H1 (cell line): ENCODE measurements around the gene DNAI1. TPM values are rescaled to one million over a fixed set of nuclear protein-coding genes. Genes with fewer than 3 reads are reported as not detected.

Source experiments
- CTCF ChIA-PET: fragments of 300-600 bp; sonication (Branson Sonifier 250); formaldehyde crosslinking; loops from one replicate; lab custom pipeline; 2021; ENCODE audit not compliant: partially characterized antibody; lab: Charles Lee
- POLR2A ChIA-PET: fragments of 300-600 bp; sonication (Branson Sonifier 250); formaldehyde crosslinking; loops from one replicate; lab custom pipeline; 2021; ENCODE audit warnings: inconsistent platforms; ENCODE audit not compliant: partially characterized antibody; lab: Charles Lee
- DNase-seq, 2 experiments: peaks; one replicate each; pipeline versions ENCODE4 v3.0.0 to v3.0.0-alpha.2; 2010 to 2022; ENCODE audit warnings: low spot score in 2 of 2, low read depth in 1 of 2, mixed read lengths in 1 of 2
- FAIRE-seq: peaks from 2 replicates; lab custom pipeline; 2011; peaks lifted over from hg19 to GRCh38; lab: Jason Lieb, UNC
- H2AFZ ChIP-seq: 2 replicates; pipeline ENCODE4 v1.8.1; 2012; ENCODE audit warnings: low read length, inconsistent platforms
- H2AK5ac ChIP-seq: 2 replicates; pipeline ENCODE4 v1.6.1; 2013; ENCODE audit warnings: low read depth, low read length
- H2BK120ac ChIP-seq: replicated peaks from 2 replicates; pipeline ENCODE3; 2013; ENCODE audit warnings: low read depth, low read length, inconsistent platforms
- H2BK12ac ChIP-seq: 2 replicates; pipeline ENCODE4 v1.6.1; 2013; ENCODE audit warnings: low read depth, low read length
- H2BK15ac ChIP-seq: 2 replicates; pipeline ENCODE4 v1.6.1; 2013; ENCODE audit warnings: low read length
- H2BK20ac ChIP-seq: 2 replicates; pipeline ENCODE4 v1.6.1; 2013; ENCODE audit warnings: low read length
- H2BK5ac ChIP-seq: 2 replicates; pipeline ENCODE4 v1.6.1; 2013; ENCODE audit warnings: low read depth, low read length
- H3K14ac ChIP-seq: 2 replicates; pipeline ENCODE4 v1.6.1; 2013; ENCODE audit warnings: inconsistent platforms; ENCODE audit not compliant: insufficient read length
- H3K18ac ChIP-seq: 2 replicates; pipeline ENCODE4 v1.6.1; 2013; ENCODE audit warnings: low read length; ENCODE audit errors: extremely low read depth
- H3K23ac ChIP-seq: 2 replicates; pipeline ENCODE4 v1.6.1; 2013; ENCODE audit warnings: inconsistent platforms; ENCODE audit not compliant: insufficient read length
- H3K23me2 ChIP-seq: 2 replicates; pipeline ENCODE4 v1.6.1; 2013; ENCODE audit warnings: low read depth, low read length
- H3K27ac ChIP-seq: 2 replicates; pipeline ENCODE4 v1.6.1; 2011; ENCODE audit warnings: low read depth, low read length, inconsistent platforms
- H3K27me3 ChIP-seq, 4 experiments: replicated peaks in 1 of 4; 1 replicate in 1 of 4; 2 replicates in 3 of 4; pipeline versions ENCODE4 v1.6.1 to v1.8.1; 2011 to 2013; ENCODE audit warnings: low read length in 3 of 4, mild to moderate bottlenecking in 3 of 4, inconsistent platforms in 2 of 4, mixed read lengths in 2 of 4, moderate library complexity in 1 of 4; ENCODE audit not compliant: control insufficient read depth in 3 of 4, insufficient read depth in 3 of 4; ENCODE audit errors: extremely low read depth in 1 of 4
- H3K36me3 ChIP-seq, 4 experiments: 2 replicates each; pipeline versions ENCODE4 v1.6.1 to v1.8.1; 2011 to 2013; ENCODE audit warnings: mild to moderate bottlenecking in 4 of 4, low read length in 3 of 4, moderate library complexity in 2 of 4, control low read depth in 1 of 4, inconsistent platforms in 1 of 4; ENCODE audit not compliant: insufficient read depth in 4 of 4, control insufficient read depth in 2 of 4
- H3K4ac ChIP-seq: replicated peaks from 2 replicates; pipeline ENCODE3; 2013; ENCODE audit warnings: low read length, low read depth, mixed read lengths, inconsistent platforms; ENCODE audit not compliant: insufficient read length
- H3K4me1 ChIP-seq, 4 experiments: replicated peaks in 1 of 4; 1 replicate in 1 of 4; 2 replicates in 3 of 4; pipeline versions ENCODE4 v1.6.1 to v1.8.1; 2011 to 2013; ENCODE audit warnings: low read length in 3 of 4, inconsistent platforms in 2 of 4, mixed read lengths in 1 of 4; ENCODE audit not compliant: insufficient read depth in 4 of 4, control insufficient read depth in 3 of 4
- H3K4me2 ChIP-seq, 2 experiments: 2 replicates each; pipeline versions ENCODE4 v1.6.1 to v1.8.1; 2011 to 2013; ENCODE audit warnings: low read depth in 2 of 2, low read length in 2 of 2, control low read depth in 1 of 2, inconsistent platforms in 1 of 2, mild to moderate bottlenecking in 1 of 2; ENCODE audit not compliant: insufficient read depth in 1 of 2
- H3K4me3 ChIP-seq, 4 experiments: fragments of 200-600, 300-600 bp in 1 of 4; sonication (generic), shearing (Covaris generic), sonication (Bioruptor Twin) in 1 of 4; 2 replicates each; pipeline versions ENCODE4 v1.5.1 to v1.8.1; 2011 to 2016; ENCODE audit warnings: low read length in 4 of 4, low read depth in 3 of 4, control low read depth in 2 of 4, inconsistent platforms in 2 of 4, mild to moderate bottlenecking in 2 of 4, mixed read lengths in 1 of 4, moderate library complexity in 1 of 4; ENCODE audit not compliant: insufficient read depth in 2 of 4; ENCODE audit errors: extremely low read depth in 1 of 4
- H3K56ac ChIP-seq: replicated peaks from 2 replicates; pipeline ENCODE3; 2013; ENCODE audit warnings: low read depth, mild to moderate bottlenecking, mixed read lengths, low read length, inconsistent platforms; ENCODE audit not compliant: insufficient read length
- H3K79me1 ChIP-seq: 2 replicates; pipeline ENCODE4 v1.6.1; 2013; ENCODE audit warnings: low read depth, low read length, control low read depth
- H3K79me2 ChIP-seq, 2 experiments: 2 replicates each; pipeline versions ENCODE4 v1.6.1 to v1.8.1; 2012 to 2013; ENCODE audit warnings: low read length in 2 of 2, mild to moderate bottlenecking in 2 of 2, inconsistent platforms in 1 of 2; ENCODE audit not compliant: insufficient read depth in 2 of 2, control insufficient read depth in 1 of 2
- H3K9ac ChIP-seq, 4 experiments: replicated peaks in 1 of 4; 1 replicate in 1 of 4; 2 replicates in 3 of 4; pipeline versions ENCODE4 v1.6.1 to v1.8.1; 2011 to 2013; ENCODE audit warnings: low read depth in 3 of 4, low read length in 3 of 4, control low read depth in 2 of 4, mild to moderate bottlenecking in 2 of 4, moderate library complexity in 2 of 4, inconsistent platforms in 1 of 4; ENCODE audit errors: extremely low read depth in 1 of 4
- H3K9me3 ChIP-seq, 2 experiments: 2 replicates each; pipeline versions ENCODE4 v1.6.1 to v1.8.1; 2012 to 2013; ENCODE audit warnings: mild to moderate bottlenecking in 2 of 2, moderate library complexity in 2 of 2, control low read depth in 1 of 2, inconsistent platforms in 1 of 2, low read depth in 1 of 2, low read length in 1 of 2, mixed read lengths in 1 of 2; ENCODE audit not compliant: insufficient read depth in 2 of 2
- H4K20me1 ChIP-seq, 2 experiments: replicated peaks in 1 of 2; 2 replicates each; pipeline versions ENCODE3 to v1.8.1; 2011 to 2013; ENCODE audit warnings: inconsistent platforms in 2 of 2, low read length in 2 of 2, mild to moderate bottlenecking in 1 of 2; ENCODE audit not compliant: insufficient read depth in 2 of 2, control insufficient read depth in 1 of 2
- H4K5ac ChIP-seq: 2 replicates; pipeline ENCODE4 v1.6.1; 2013; ENCODE audit warnings: low read length, low read depth, mixed read lengths, inconsistent platforms; ENCODE audit not compliant: insufficient read length
- H4K8ac ChIP-seq: 2 replicates; pipeline ENCODE4 v1.8.0; 2013; ENCODE audit warnings: mild to moderate bottlenecking, moderate library complexity, low read length, inconsistent platforms; ENCODE audit not compliant: insufficient read depth; ENCODE audit errors: extremely low read depth
- H4K91ac ChIP-seq: replicated peaks from 2 replicates; pipeline ENCODE3; 2013; ENCODE audit warnings: low read length, mixed read lengths, inconsistent platforms; ENCODE audit not compliant: insufficient read length
- BACH1 ChIP-seq: IDR thresholded peaks from 2 replicates; pipeline ENCODE4 v1.6.1; 2012; ENCODE audit warnings: low read length, improper control_type of control experiment
- CBX5 ChIP-seq: fragments of 300-800, 300-1000 bp; sonication (generic); IDR thresholded peaks from 2 replicates; pipeline ENCODE4 v1.7.1; 2016; ENCODE audit warnings: antibody characterized with exemption, low read length, low read depth
- E2F6 ChIP-seq: IDR thresholded peaks from 2 replicates; pipeline ENCODE4 v1.6.1; 2012; ENCODE audit warnings: inconsistent platforms
- EGR1 ChIP-seq: IDR thresholded peaks from 2 replicates; pipeline ENCODE4 v1.6.1; 2011; ENCODE audit warnings: low read depth, low read length, borderline replicate concordance
- HDAC2 ChIP-seq, 2 experiments: fragments of 300-600 bp in 1 of 2; sonication (generic) in 1 of 2; IDR thresholded peaks; 2 replicates each; pipeline ENCODE4 v1.6.1; 2011 to 2012; ENCODE audit warnings: low read depth in 2 of 2, low read length in 2 of 2, mild to moderate bottlenecking in 2 of 2, moderate library complexity in 2 of 2, borderline replicate concordance in 1 of 2, inconsistent platforms in 1 of 2
- JUN ChIP-seq: IDR thresholded peaks from 2 replicates; pipeline ENCODE4 v1.6.1; 2011; ENCODE audit warnings: low read depth, mild to moderate bottlenecking, improper control_type of control experiment, low read length
- PHF8 ChIP-seq: fragments of 200-600 bp; sonication (generic); conservative IDR thresholded peaks from 2 replicates; pipeline ENCODE4 v1.7.1; 2012; ENCODE audit warnings: low read depth, mild to moderate bottlenecking, inconsistent platforms, low read length, moderate library complexity
- POLR2AphosphoS5 ChIP-seq: IDR thresholded peaks from 2 replicates; pipeline ENCODE4 v1.6.1; 2011; ENCODE audit warnings: low read depth, low read length
- RAD21 ChIP-seq, 2 experiments: IDR thresholded peaks in 1 of 2; conservative IDR thresholded peaks in 1 of 2; 2 replicates each; pipeline ENCODE4 v1.6.1; 2011; ENCODE audit warnings: low read depth in 2 of 2, low read length in 2 of 2, improper control_type of control experiment in 1 of 2, inconsistent platforms in 1 of 2, mild to moderate bottlenecking in 1 of 2, moderate library complexity in 1 of 2
- SP2 ChIP-seq: IDR thresholded peaks from 2 replicates; pipeline ENCODE4 v1.6.1; 2012; ENCODE audit warnings: mild to moderate bottlenecking, low read length, inconsistent platforms
- TBP ChIP-seq: IDR thresholded peaks from 2 replicates; pipeline ENCODE4 v1.6.1; 2011; ENCODE audit warnings: low read depth, low read length, improper control_type of control experiment
- TEAD4 ChIP-seq: IDR thresholded peaks from 2 replicates; pipeline ENCODE4 v1.6.1; 2012; ENCODE audit warnings: low read depth, low read length, inconsistent platforms, mixed read lengths
- YY1 ChIP-seq: IDR thresholded peaks from 2 replicates; pipeline ENCODE4 v1.6.1; 2011; ENCODE audit warnings: low read depth, mild to moderate bottlenecking, low read length
- WGBS, 2 experiments: shearing (Covaris generic) in 1 of 2; methylation state at CpG; one replicate each; pipeline versions ENCODE4 v1.1.6 to v1.1.7; 2013 to 2015; ENCODE audit warnings: low lambda C conversion rate in 2 of 2, mixed read lengths in 2 of 2, inconsistent platforms in 1 of 2, low coverage in 1 of 2, missing lambda C conversion rate in 1 of 2; ENCODE audit not compliant: insufficient replicate concordance in 2 of 2, insufficient coverage in 1 of 2, insufficient read length in 1 of 2; ENCODE audit errors: extremely low coverage in 1 of 2, missing lambda C conversion rate in 1 of 2; 5-methylcytosine and 5-hydroxymethylcytosine counted together
- polyA plus RNA-seq, 7 experiments: library from polyadenylated mRNA; depleted of rRNA in 3 of 7; stranded (reverse) in 5 of 7; unstranded in 2 of 7; fragments of >200 nt in 5 of 7; fragments of 200-250 nt in 2 of 7; gene quantifications; 1 replicate in 5 of 7; 2 replicates in 1 of 7; 4 replicates in 1 of 7; pipeline versions ENCODE4 v1.2.1 to v1.2.3, GENCODE V29; 2011 to 2013; ENCODE audit warnings: missing spikeins in 2 of 7, mixed read lengths in 2 of 7
- total RNA-seq: library from RNA; stranded (reverse); fragmentation: NEBNext Ultra II Directional; extraction: Animal tissue kit (Norgen Biotek cat#: 25700); gene quantifications from 2 replicates; pipeline ENCODE4 v1.2.1, GENCODE V29; 2021

Gene DNAI1
- total and polyA plus RNA-seq, 2 of the 8 experiments (the other 6 are each of a cell fraction or from before 2014, with no cell fraction given) = 0.37 to 0.54 TPM

- no peaks in the 10 kb centered on the region for H3K79me2 ChIP-seq
- peak in 1 of 2 experiments; percentile 39 for DNase-seq
- no peak overlapping the region for H3K4me2 ChIP-seq
- no peak for FAIRE-seq
- H3K36me3 ChIP-seq = no peaks in the 10 kb centered on the region
- CTCF ChIA-PET = interaction anchor here (0.6 to 11.9 kb wide), 8 partner anchors 8 to 423 kb away, joined by 3 to 241 read pairs (median 11); no protein-coding TSS in a partner anchor
- H2AFZ ChIP-seq = no peak overlapping the region
- H2BK12ac ChIP-seq = no peak overlapping the region
- no peaks in the 10 kb centered on the region for H3K27me3 ChIP-seq
- 0 out of 2 replicates have a peak, but pooled peaks cover 2% of the 10 kb centered on the region for H3K79me1 ChIP-seq
- H3K18ac ChIP-seq = no peak overlapping the region
- H2BK120ac ChIP-seq = no peak overlapping the region
- no peak overlapping the region for H2AK5ac ChIP-seq
- no peak overlapping the region for H4K91ac ChIP-seq
- H3K23me2 ChIP-seq = no peaks in the 10 kb centered on the region
- H3K23ac ChIP-seq = no peak overlapping the region
- H4K8ac ChIP-seq = no peak overlapping the region
- H3K27ac ChIP-seq = no peak overlapping the region
- H3K56ac ChIP-seq = no peak overlapping the region
- no peaks in the 10 kb centered on the region for H3K9me3 ChIP-seq
- no peak overlapping the region for H3K14ac ChIP-seq
- H2BK5ac ChIP-seq = no peak overlapping the region
- no peak overlapping the region for H3K9ac ChIP-seq
- no peak overlapping the region for H2BK20ac ChIP-seq
- no peaks in the 10 kb centered on the region for H4K20me1 ChIP-seq
- WGBS, 2 experiments = 92% methylated on average over 12 of the region's 13 CpGs; no CpG with 5 or more reads in 1 of the 2 experiments
- H3K4me1 ChIP-seq = peaks cover 10 to 29% (median 23%) of the 10 kb centered on the region in 4 experiments
- POLR2A ChIA-PET = interaction anchor here (1.0 to 1.6 kb wide), 4 partner anchors 10 to 53 kb away, joined by 3 to 5 read pairs (median 3); no protein-coding TSS in a partner anchor
- H2BK15ac ChIP-seq = peak overlapping the region; percentile 75; the same call in 1 of the 2 replicates
- no peak overlapping the region for H3K4ac ChIP-seq
- no peak overlapping the region for H3K4me3 ChIP-seq
- no peak overlapping the region for H4K5ac ChIP-seq
- TF ChIP-seq TEAD4 (no peak), PHF8 (no peak), SP2 (no peak), BACH1 (no peak), JUN (no peak), YY1 (no peak), EGR1 (no peak), RAD21 (IDR thresholded peaks at IDR 0.05 in 1 of 2, conservative IDR thresholded peaks at IDR 0.05 in 1 of 2; ENCODE audit: low read depth in 2 of 2, low read length in 2 of 2) (no peak), TBP (no peak), HDAC2 (IDR thresholded peaks at IDR 0.05; ENCODE audit: borderline replicate concordance in 1 of 2, low read depth in 2 of 2, low read length in 2 of 2) (no peak), E2F6 (no peak), CBX5 (no peak), POLR2AphosphoS5 (no peak)
These were observed 97.4 kb downstream of the DNAI1 start for GRCh38 chr9:34555936-34556525.
